Stimulated activated CD8-positive, alpha-beta memory T cell treated with anti-CD3 and anti-CD28 coated beads, Interleukin-7, amount 100 ng/mL, for 24 hours (primary cell): ENCODE measurements around the gene NEU2.
"Not testable (repeated sequence)": the region's sequence is repeated elsewhere in the genome, so short reads cannot be mapped to it uniquely, and the experiment has no call there.

Experiments
- DNase-seq: peaks from one replicate; pipeline ENCODE4 v3.0.0-alpha.2; 2020; ENCODE audit warnings: low read depth

The NEU2 gene

GRCh38 chr2:233035426-233036161 lies 3.1 kb downstream of the NEU2 start:
- no peak for DNase-seq

- no peak for DNase-seq
Measured at GRCh38 chr2:233036162-233036838, 3.8 kb downstream of the NEU2 start.

GRCh38 chr2:233037078-233037477 lies 4.6 kb downstream of the NEU2 start:
- no peak for DNase-seq

DNA sequence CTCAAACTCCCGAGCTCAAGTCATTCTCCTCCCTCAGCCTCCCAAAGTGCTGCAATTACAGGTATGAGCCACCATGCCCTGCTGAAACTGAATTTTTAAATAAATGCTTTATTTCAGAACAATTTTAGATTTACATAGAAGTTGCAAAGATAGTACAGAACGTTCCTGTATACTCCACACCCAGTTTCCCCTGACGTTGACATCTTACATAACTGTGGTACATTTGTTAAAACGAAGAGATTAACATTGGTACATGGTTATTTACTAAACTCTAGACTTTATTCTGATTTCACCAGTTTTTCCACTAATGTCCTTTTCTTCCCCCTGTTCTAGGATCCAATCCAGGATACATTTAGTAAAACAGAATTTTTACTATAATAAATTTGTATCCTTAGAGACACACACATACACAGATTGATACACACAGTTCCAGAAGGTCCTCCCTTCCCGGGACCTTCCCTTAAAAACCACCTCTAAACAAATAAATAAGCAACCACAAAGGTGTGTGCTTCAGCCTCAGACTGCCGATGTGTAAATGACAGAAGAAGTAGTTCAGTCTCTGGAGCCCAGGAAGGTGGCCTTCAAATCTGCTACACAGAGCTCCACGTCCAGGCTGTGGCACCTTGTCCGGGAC lies 6.9 kb downstream of the NEU2 start:
- no peak for DNase-seq

DNA sequence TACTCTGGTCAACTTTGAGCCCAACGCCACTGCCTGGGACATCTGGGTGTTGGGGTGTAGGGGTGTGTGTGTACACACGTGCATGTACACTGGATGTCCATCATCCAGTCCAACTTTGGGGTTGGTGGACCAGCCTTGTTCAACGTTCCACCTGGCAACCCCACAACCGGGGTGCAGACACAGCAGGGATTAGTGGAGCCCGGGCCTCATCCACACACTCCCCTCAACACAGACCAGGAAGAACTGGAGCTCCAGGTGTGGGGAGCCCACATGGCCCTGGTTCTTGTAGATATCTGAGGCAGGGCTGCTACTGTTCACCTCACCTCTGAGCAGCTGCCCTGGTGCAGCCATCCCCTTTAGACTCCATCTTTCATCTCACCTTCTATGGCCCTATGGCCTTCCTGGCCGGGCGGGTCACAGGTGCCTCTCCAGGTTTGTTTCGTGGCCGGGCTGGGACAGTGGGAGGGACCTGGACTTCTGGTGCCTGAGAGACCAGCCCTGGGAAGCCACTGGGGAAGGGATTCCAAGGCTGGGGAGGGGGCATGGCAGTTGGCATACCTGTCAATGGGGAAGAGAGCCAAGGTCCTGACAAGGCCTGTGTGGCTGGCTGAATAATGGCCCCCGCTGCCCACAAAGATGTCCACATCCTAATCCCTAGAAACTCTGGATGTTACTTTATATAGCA lies 7.5 kb downstream of the NEU2 start:
- DNase-seq, result no peak

DNA sequence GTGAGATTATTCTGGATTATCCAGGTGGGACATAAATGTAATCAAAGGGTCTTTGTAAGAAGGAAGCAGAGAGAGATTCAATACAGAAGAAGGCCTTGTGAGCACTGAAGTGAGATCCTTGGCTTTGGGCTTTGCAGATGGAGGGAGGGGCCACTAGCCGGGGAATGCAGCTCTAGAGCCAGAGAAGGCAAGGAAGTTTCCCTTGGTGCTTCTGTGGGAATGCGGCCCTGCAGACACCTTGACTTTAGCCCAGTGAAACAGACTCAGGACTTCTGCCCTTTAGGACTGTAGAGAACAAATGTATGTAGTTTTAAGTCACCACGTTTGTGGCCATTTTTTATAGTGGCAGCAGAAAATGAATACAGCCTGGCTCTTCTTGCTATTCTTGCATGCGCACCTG lies 8.1 kb downstream of the NEU2 start:
- no peak for DNase-seq

- no peak for DNase-seq
Measured at GRCh38 chr2:233041722-233042323, 9.4 kb downstream of the NEU2 start.

- DNase-seq, result no peak
Measured at GRCh38 chr2:233042549-233042948, 10.1 kb downstream of the NEU2 start.

- no peak for DNase-seq
Measured at GRCh38 chr2:233044974-233045605, 12.6 kb downstream of the NEU2 start.

DNA sequence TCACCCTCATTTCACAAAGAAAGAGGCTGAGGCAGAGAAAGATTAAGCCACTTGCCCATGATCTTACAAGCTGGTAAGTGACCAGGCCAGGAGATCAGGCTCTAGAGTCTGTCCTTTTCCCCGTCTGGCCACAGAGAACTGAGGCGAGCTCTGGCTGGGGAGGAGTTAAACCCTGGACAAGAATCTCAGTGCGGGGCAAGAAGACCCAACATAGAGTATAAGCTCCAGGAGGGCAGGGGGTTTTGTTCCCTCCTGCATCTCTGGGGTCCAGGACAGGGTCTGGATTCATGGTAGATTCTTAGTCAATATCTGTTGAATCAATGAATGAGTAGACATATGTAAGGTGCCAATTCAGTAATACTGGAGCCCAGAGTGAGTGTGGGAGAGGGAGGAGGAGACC lies 14.7 kb downstream of the NEU2 start:
- DNase-seq, result no peak

DNA sequence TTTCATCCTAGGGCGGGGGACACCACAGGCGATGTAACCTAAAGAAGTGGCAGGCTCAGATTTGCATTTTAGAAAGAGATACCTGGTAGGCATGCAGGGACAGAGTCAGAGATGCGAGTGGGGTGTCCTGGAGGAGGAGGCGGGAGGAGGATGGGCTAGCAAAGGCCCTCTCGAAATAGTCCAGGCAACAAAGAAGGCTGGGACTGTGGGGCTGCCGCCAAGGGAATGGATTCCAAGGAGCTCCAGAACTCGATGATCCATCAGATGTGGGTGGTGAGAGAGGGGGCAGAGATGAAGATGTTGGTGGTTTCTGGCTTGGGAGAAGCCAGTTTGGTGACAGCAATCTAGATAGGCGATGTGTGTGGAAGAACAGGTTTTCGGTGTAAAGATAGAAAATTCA lies 15.2 kb downstream of the NEU2 start:
- DNase-seq, result no peak

GRCh38 chr2:233048569-233049193 lies 16.2 kb downstream of the NEU2 start:
- no peak for DNase-seq

GRCh38 chr2:233049194-233049761 lies 16.8 kb downstream of the NEU2 start:
- no peak for DNase-seq

GRCh38 chr2:233051241-233052149 lies 19.0 kb downstream of the NEU2 start:
- DNase-seq, result no peak

DNA sequence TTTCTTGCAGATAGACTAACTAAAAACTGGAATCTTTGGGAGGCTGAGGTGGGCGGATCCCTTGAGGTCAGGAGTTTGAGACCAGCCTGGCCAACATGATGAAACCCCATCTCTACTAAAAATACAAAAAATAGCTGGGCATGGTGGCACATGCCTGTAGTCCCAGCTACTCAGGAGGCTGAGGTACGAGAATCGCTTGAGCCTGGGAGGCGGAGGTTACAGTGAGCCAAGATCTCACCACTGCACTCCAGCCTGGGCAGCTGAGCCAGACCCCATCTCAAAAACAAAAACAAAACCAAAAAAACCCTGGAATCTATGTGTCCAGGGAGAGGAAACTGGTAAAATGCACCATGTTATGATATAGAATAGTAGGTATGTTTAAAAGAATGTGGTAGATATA lies 20.0 kb downstream of the NEU2 start:
- not testable (repeated sequence) for DNase-seq

- peak; percentile 53 for DNase-seq
Measured at GRCh38 chr2:233053928-233054784, 21.7 kb downstream of the NEU2 start.

DNA sequence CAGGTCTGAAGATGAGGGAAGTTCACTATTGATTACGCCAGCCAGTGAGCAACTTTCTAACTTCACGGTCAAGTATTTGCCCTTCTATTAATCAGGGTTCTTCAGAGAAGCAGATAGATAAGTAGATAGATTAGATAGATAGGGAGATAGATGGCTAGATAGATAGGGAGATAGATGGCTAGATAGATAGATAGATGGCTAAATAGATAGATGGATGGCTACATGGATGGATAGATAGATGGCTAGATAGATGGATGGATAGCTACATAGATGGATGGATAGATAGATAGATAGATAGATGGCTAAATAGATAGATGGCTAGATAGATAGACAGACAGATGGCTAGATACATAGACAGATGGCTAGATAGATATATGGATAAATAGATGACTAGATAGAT lies 22.9 kb downstream of the NEU2 start:
- no peak for DNase-seq

GRCh38 chr2:233056961-233057605 lies 24.6 kb downstream of the NEU2 start:
- DNase-seq, result no peak
